HEK293 (cell line): ENCODE measurements around the gene RGL2.

Experiments used
- EGR2 ChIP-seq: fragments of 450-650 bp; formaldehyde crosslinking; IDR thresholded peaks from 2 replicates; pipeline ENCODE4 v1.5.1; 2016; ENCODE audit warnings: low read depth, missing biosample characterization, missing genetic modification characterization
- FEZF1 ChIP-seq: fragments of 450-650 bp; formaldehyde crosslinking; IDR thresholded peaks from 2 replicates; pipeline ENCODE4 v1.5.1; 2016; ENCODE audit warnings: missing biosample characterization, missing genetic modification characterization
- GFI1B ChIP-seq: fragments of 450-650 bp; formaldehyde crosslinking; IDR thresholded peaks from 2 replicates; pipeline ENCODE4 v1.5.1; 2016; ENCODE audit warnings: missing biosample characterization, missing genetic modification characterization
- GLI4 ChIP-seq: fragments of 450-650 bp; formaldehyde crosslinking; IDR thresholded peaks from 2 replicates; pipeline ENCODE4 v1.5.1; 2016; ENCODE audit warnings: missing biosample characterization, missing genetic modification characterization
- HOXC10 ChIP-seq: sonication (generic); formaldehyde crosslinking; IDR thresholded peaks from 2 replicates; pipeline ENCODE4 v1.8.1; 2023; ENCODE audit warnings: mild to moderate bottlenecking, missing genetic modification reagents
- PATZ1 ChIP-seq: fragments of 450-650 bp; formaldehyde crosslinking; IDR thresholded peaks from 2 replicates; pipeline ENCODE4 v1.5.1; 2016; ENCODE audit warnings: missing biosample characterization, missing genetic modification characterization
- PRDM4 ChIP-seq: fragments of 450-650 bp; formaldehyde crosslinking; IDR thresholded peaks from 2 replicates; pipeline ENCODE4 v1.5.1; 2017; ENCODE audit warnings: missing biosample characterization, missing genetic modification characterization
- SP2 ChIP-seq: fragments of 450-650 bp; formaldehyde crosslinking; IDR thresholded peaks from 2 replicates; pipeline ENCODE4 v1.5.1; 2016; ENCODE audit warnings: missing biosample characterization, missing genetic modification characterization
- YY2 ChIP-seq: fragments of 450-650 bp; formaldehyde crosslinking; IDR thresholded peaks from 2 replicates; pipeline ENCODE4 v1.5.1; 2016; ENCODE audit warnings: missing biosample characterization, missing genetic modification characterization
- ZBTB17 ChIP-seq: fragments of 450-650 bp; formaldehyde crosslinking; IDR thresholded peaks from 2 replicates; pipeline ENCODE4 v1.5.1; 2016; ENCODE audit warnings: missing biosample characterization, missing genetic modification characterization
- ZNF19 ChIP-seq: fragments of 450-650 bp; formaldehyde crosslinking; IDR thresholded peaks from 2 replicates; pipeline ENCODE4; 2016; ENCODE audit warnings: missing biosample characterization, missing genetic modification characterization, low read depth
- ZNF518A ChIP-seq: fragments of 450-650 bp; formaldehyde crosslinking; conservative IDR thresholded peaks from 2 replicates; pipeline ENCODE4 v1.5.1; 2016; ENCODE audit warnings: low read depth, missing biosample characterization, missing genetic modification characterization
- ZNF548 ChIP-seq: fragments of 450-650 bp; formaldehyde crosslinking; IDR thresholded peaks from 2 replicates; pipeline ENCODE4 v1.5.1; 2016; ENCODE audit warnings: missing biosample characterization, missing genetic modification characterization
- ZNF560 ChIP-seq: fragments of 450-650 bp; formaldehyde crosslinking; IDR thresholded peaks from 2 replicates; pipeline ENCODE4 v1.5.1; 2017; ENCODE audit warnings: missing biosample characterization, missing genetic modification characterization, borderline replicate concordance
- ZNF596 ChIP-seq: fragments of 450-650 bp; IDR thresholded peaks from 2 replicates; pipeline ENCODE4 v1.5.0; 2018; ENCODE audit warnings: missing biosample characterization, mild to moderate bottlenecking, missing genetic modification characterization, moderate library complexity
- ZNF626 ChIP-seq: fragments of 450-650 bp; sonication (Bioruptor Pico); formaldehyde crosslinking; IDR thresholded peaks from 2 replicates; pipeline ENCODE4 v1.5.1; 2018; ENCODE audit warnings: missing biosample characterization, missing genetic modification characterization, inconsistent platforms
- ZNF670 ChIP-seq: fragments of 450-650 bp; formaldehyde crosslinking; IDR thresholded peaks from 2 replicates; pipeline ENCODE4 v1.5.1; 2016; ENCODE audit warnings: missing biosample characterization, missing genetic modification characterization, low read depth
- ZNF704 ChIP-seq: fragments of 450-650 bp; formaldehyde crosslinking; IDR thresholded peaks from 2 replicates; pipeline ENCODE4 v1.5.1; 2016; ENCODE audit warnings: missing biosample characterization, missing genetic modification characterization
- ZNF707 ChIP-seq: fragments of 450-650 bp; formaldehyde crosslinking; IDR thresholded peaks from 2 replicates; pipeline ENCODE4 v1.5.1; 2016; ENCODE audit warnings: missing biosample characterization, missing genetic modification characterization
- ZNF843 ChIP-seq: fragments of 450-650 bp; formaldehyde crosslinking; IDR thresholded peaks from 2 replicates; pipeline ENCODE4 v1.5.1; 2016; ENCODE audit warnings: missing biosample characterization, missing genetic modification characterization
- TF ChIP-seq, protein P1 (sequence below): fragments of 450-650 bp; formaldehyde crosslinking; IDR thresholded peaks from 2 replicates; pipeline ENCODE4 v1.5.1; 2016; ENCODE audit warnings: missing biosample characterization, missing genetic modification characterization
- TF ChIP-seq, protein P2 (sequence below): fragments of 450-650 bp; formaldehyde crosslinking; IDR thresholded peaks from 2 replicates; pipeline ENCODE4 v1.5.1; 2016; ENCODE audit warnings: missing biosample characterization, missing genetic modification characterization
- TF ChIP-seq, protein P3 (sequence below): sonication (generic); formaldehyde crosslinking; IDR thresholded peaks from 2 replicates; pipeline ENCODE4 v1.8.1; 2022; ENCODE audit warnings: mild to moderate bottlenecking, moderate library complexity, missing genetic modification reagents

The RGL2 gene

DNA sequence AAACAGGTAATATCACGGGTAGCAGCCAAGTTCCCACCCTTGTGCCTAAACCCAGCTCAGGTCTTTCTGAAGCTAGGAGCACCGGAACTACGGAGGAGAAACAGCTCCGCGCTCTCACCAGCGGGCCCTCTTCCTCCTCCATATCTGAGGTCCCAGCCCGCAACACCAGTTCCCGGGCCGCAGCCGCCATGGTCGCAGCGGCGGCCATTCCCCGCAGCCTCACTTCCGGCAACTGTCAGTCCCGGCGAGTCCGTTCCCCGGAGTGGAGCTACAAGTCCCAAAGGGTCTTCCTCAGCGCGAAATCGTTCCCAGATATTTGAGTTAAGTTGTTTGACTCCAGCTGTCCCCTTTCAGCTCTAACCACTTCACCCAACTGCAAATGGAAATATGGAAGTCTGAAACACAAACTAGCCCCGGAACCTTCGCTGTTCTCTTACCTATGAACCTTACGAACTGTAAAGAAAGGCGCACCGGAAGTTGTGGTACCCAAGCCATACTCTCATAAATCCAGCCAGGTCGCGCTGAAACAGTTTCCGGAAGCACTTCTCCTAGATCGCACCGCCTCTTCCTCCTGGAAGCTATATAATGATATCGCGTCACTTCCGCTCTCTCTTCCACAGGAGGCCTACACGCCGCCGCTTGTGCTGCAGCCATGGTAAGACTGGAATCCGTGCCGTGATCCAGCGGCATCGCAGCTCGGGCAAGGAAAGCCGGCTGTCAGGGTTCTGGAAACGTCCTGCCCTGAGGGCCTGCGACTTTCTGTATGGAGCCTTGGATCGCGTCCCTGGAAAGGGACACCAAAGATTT is 27.1 kb downstream of the RGL2 start, which contains the start of the genes RPS18 and VPS52 (continued):
- TF ChIP-seq ZNF518A (tag by site-specific recombination) (peak; percentile 98), ZNF704 (tag by site-specific recombination) (no peak), ZNF19 (tag by site-specific recombination) (no peak), ZNF560 (tag by site-specific recombination) (no peak), ZNF707 (tag by site-specific recombination) (no peak), YY2 (tag by site-specific recombination) (peak; percentile 99), ZNF548 (tag by site-specific recombination) (no peak), SP2 (tag by site-specific recombination) (peak; percentile 95), EGR2 (tag by site-specific recombination) (no peak), ZBTB17 (tag by site-specific recombination) (peak; percentile 86), ZNF596 (tag by site-specific recombination) (peak; percentile 31; the same call in 1 of the 2 replicates), ZNF626 (tag by site-specific recombination) (no peak), PATZ1 (tag by site-specific recombination) (peak; percentile 24; the same call in 1 of the 2 replicates), FEZF1 (tag by site-specific recombination) (0 out of 2 replicates have a peak, but pooled peaks have one; percentile 21), GLI4 (tag by site-specific recombination) (peak; percentile 39), ZNF843 (peak; percentile 42; the same call in 1 of the 2 replicates), ZNF670 (tag by site-specific recombination) (no peak), GFI1B (tag by site-specific recombination) (no peak), PRDM4 (tag by site-specific recombination) (peak; percentile 69), HOXC10 (CRISPR knock-in tag) (peak; percentile 91)
- TF ChIP-seq, protein P1, sequence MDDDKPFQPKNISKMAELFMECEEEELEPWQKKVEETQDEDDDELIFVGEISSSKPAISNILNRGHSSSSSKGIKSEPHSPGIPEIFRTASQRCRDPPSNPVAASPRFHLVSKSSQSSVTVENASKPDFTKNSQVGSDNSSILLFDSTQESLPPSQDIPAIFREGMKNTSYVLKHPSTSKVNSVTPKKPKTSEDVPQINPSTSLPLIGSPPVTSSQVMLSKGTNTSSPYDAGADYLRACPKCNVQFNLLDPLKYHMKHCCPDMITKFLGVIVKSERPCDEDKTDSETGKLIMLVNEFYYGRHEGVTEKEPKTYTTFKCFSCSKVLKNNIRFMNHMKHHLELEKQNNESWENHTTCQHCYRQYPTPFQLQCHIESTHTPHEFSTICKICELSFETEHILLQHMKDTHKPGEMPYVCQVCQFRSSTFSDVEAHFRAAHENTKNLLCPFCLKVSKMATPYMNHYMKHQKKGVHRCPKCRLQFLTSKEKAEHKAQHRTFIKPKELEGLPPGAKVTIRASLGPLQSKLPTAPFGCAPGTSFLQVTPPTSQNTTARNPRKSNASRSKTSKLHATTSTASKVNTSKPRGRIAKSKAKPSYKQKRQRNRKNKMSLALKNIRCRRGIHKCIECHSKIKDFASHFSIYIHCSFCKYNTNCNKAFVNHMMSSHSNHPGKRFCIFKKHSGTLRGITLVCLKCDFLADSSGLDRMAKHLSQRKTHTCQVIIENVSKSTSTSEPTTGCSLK (tag by site-specific recombination), result no peak
- TF ChIP-seq, protein P2, sequence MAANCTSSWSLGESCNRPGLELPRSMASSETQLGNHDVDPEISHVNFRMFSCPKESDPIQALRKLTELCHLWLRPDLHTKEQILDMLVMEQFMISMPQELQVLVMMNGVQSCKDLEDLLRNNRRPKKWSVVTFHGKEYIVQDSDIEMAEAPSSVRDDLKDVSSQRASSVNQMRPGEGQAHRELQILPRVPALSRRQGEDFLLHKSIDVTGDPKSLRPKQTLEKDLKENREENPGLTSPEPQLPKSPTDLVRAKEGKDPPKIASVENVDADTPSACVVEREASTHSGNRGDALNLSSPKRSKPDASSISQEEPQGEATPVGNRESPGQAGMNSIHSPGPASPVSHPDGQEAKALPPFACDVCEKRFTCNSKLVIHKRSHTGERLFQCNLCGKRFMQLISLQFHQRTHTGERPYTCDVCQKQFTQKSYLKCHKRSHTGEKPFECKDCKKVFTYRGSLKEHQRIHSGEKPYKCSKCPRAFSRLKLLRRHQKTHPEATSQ, result peak; percentile 87; the same call in 1 of the 2 replicates
- TF ChIP-seq, protein P3, sequence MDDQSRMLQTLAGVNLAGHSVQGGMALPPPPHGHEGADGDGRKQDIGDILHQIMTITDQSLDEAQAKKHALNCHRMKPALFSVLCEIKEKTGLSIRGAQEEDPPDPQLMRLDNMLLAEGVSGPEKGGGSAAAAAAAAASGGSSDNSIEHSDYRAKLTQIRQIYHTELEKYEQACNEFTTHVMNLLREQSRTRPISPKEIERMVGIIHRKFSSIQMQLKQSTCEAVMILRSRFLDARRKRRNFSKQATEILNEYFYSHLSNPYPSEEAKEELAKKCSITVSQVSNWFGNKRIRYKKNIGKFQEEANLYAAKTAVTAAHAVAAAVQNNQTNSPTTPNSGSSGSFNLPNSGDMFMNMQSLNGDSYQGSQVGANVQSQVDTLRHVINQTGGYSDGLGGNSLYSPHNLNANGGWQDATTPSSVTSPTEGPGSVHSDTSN, result peak; percentile 78
